A673 (cell line): ENCODE data around the gene MEIKIN. TPM values are rescaled to one million over a fixed set of nuclear protein-coding genes. Genes with fewer than 3 reads are reported as not detected.

Experiments
- BruUV-seq: library from RNA; stranded (reverse); fragments of 400-500 nt; replicated peaks from 2 replicates; lab custom pipeline; 2021; lab: Mats Ljungman, UMichigan
- CTCF ChIA-PET: fragments of 300-600 bp; sonication (Branson Sonifier 250); formaldehyde crosslinking; loops from one replicate; lab custom pipeline; 2022; ENCODE audit warnings: antibody characterized with exemption; lab: Charles Lee
- POLR2A ChIA-PET: fragments of 300-600 bp; sonication (Branson Sonifier 250); formaldehyde crosslinking; loops from one replicate; lab custom pipeline; 2022; ENCODE audit warnings: antibody characterized with exemption; ENCODE audit not compliant: low non-redundant PET; lab: Charles Lee
- DNase-seq: peaks from one replicate; pipeline ENCODE4 v3.0.0-alpha.2; 2015; ENCODE audit warnings: low spot score
- H3K27ac ChIP-seq: fragments of 200-600 bp; sonication (generic); 2 replicates; pipeline ENCODE4 v1.5.1; 2016; ENCODE audit warnings: mixed run types, low read depth, mild to moderate bottlenecking, mixed read lengths, antibody characterized with exemption, low read length; ENCODE audit not compliant: poor library complexity, severe bottlenecking
- H3K27me3 ChIP-seq: fragments of 200-600 bp; sonication (generic); replicated peaks from 2 replicates; pipeline ENCODE4 v1.6.1; 2017; ENCODE audit warnings: mixed run types, low read depth, mild to moderate bottlenecking, mixed read lengths, antibody characterized with exemption, low read length; ENCODE audit not compliant: insufficient read depth, poor library complexity
- H3K36me3 ChIP-seq: fragments of 200-600 bp; sonication (generic); 2 replicates; pipeline ENCODE4 v1.6.1; 2016; ENCODE audit warnings: mixed run types, mild to moderate bottlenecking, mixed read lengths, antibody characterized with exemption, low read length; ENCODE audit not compliant: insufficient read depth, poor library complexity, severe bottlenecking
- H3K4me1 ChIP-seq: fragments of 200-600 bp; sonication (generic); 2 replicates; pipeline ENCODE4 v1.6.1; 2017; ENCODE audit warnings: mixed run types, mild to moderate bottlenecking, mixed read lengths, antibody characterized with exemption, low read length; ENCODE audit not compliant: insufficient read depth, poor library complexity, severe bottlenecking
- H3K4me3 ChIP-seq: fragments of 200-600 bp; sonication (generic); 2 replicates; pipeline ENCODE4 v1.5.1; 2016; ENCODE audit warnings: low read depth, mixed run types, mild to moderate bottlenecking, mixed read lengths, low read length; ENCODE audit not compliant: poor library complexity, severe bottlenecking
- H3K9me3 ChIP-seq: fragments of 200-600 bp; sonication (generic); 2 replicates; pipeline ENCODE4 v1.6.1; 2016; ENCODE audit warnings: mixed run types, low read depth, mild to moderate bottlenecking, mixed read lengths, antibody characterized with exemption, low read length; ENCODE audit not compliant: poor library complexity, severe bottlenecking
- CTCF ChIP-seq: fragments of 300-800, 200-600 bp; sonication (generic); conservative IDR thresholded peaks from 2 replicates; pipeline ENCODE4 v1.5.1; 2017; ENCODE audit warnings: low read depth, mild to moderate bottlenecking, antibody characterized with exemption, low read length, moderate library complexity, mixed read lengths
- EZH2 ChIP-seq: fragments of 200-600 bp; sonication (generic); IDR thresholded peaks from 2 replicates; pipeline ENCODE4 v1.6.1; 2017; ENCODE audit warnings: borderline replicate concordance, low read depth, mild to moderate bottlenecking, mixed read lengths, antibody characterized with exemption, low read length; ENCODE audit not compliant: poor library complexity, severe bottlenecking
- intact Hi-C: fragments of 100-400 bp; cut with micrococcal nuclease; formaldehyde crosslinking; loops from one replicate; pipeline ENCODE4 v1.10.0; 2022; ENCODE audit not compliant: unreplicated experiment
- total RNA-seq: library from RNA; stranded (reverse); gene quantifications from 2 replicates; pipeline ENCODE4 v1.2.3, GENCODE V29; 2021

MEIKIN gene
- total RNA-seq, 1 experiment from 2014 or later = not detected

- TF ChIP-seq CTCF = no peak
- no peak for TF ChIP-seq EZH2
- no peaks in the 10 kb centered on the region for H3K27me3 ChIP-seq
- no peak overlapping the region for H3K4me3 ChIP-seq
- BruUV-seq = no TSS peak
- no peak overlapping the region for H3K27ac ChIP-seq
- H3K4me1 ChIP-seq = no peaks in the 10 kb centered on the region
- intact Hi-C loops = no loop called here
- no peaks in the 10 kb centered on the region for H3K9me3 ChIP-seq
- ChIA-PET POLR2A (no interaction called here), CTCF (no interaction called here)
- no peaks in the 10 kb centered on the region for H3K36me3 ChIP-seq
- no peak for DNase-seq
Measured at GRCh38 chr5:131818001-131818724, 127.3 kb downstream of the MEIKIN start.

GRCh38 chr5:131814990-131815389 lies 130.5 kb downstream of the MEIKIN start:
- no peaks in the 10 kb centered on the region for H3K36me3 ChIP-seq
- no peaks in the 10 kb centered on the region for H3K27me3 ChIP-seq
- H3K4me3 ChIP-seq = no peak overlapping the region
- ChIA-PET POLR2A (no interaction called here), CTCF (no interaction called here)
- DNase-seq = peak; percentile 71
- no TSS peak for BruUV-seq
- no peaks in the 10 kb centered on the region for H3K9me3 ChIP-seq
- no peak overlapping the region for H3K27ac ChIP-seq
- TF ChIP-seq CTCF (no peak), EZH2 (no peak)
- intact Hi-C loops = no loop called here
- no peaks in the 10 kb centered on the region for H3K4me1 ChIP-seq

GRCh38 chr5:131812371-131813160 lies 132.9 kb downstream of the MEIKIN start:
- CTCF ChIA-PET = no interaction called here
- Histone ChIP-seq H3K4me3 (no peak overlapping the region), H3K36me3 (no peaks in the 10 kb centered on the region), H3K9me3 (no peaks in the 10 kb centered on the region), H3K27me3 (no peaks in the 10 kb centered on the region), H3K4me1 (no peaks in the 10 kb centered on the region), H3K27ac (no peak overlapping the region)
- DNase-seq = no peak
- BruUV-seq = no TSS peak
- no peak for TF ChIP-seq CTCF
- no peak for TF ChIP-seq EZH2
- intact Hi-C loops = no loop called here
- POLR2A ChIA-PET = no interaction called here
